Epithelial cell of proximal tubule (primary cell): ENCODE data around the gene BEAN1. TPM values are rescaled to one million over a fixed set of nuclear protein-coding genes. Genes with fewer than 3 reads are reported as not detected.

Source experiments
- DNase-seq: peaks from one replicate; pipeline ENCODE4 v3.0.0-alpha.2; 2011; ENCODE audit warnings: low read depth
- H3K4me3 ChIP-seq: 2 replicates; pipeline ENCODE4 v1.5.1; 2011; ENCODE audit warnings: low read depth, mild to moderate bottlenecking, low read length
- total RNA-seq: library from RNA; depleted of rRNA; stranded (reverse); fragments of >200 nt; gene quantifications from 2 replicates; pipeline ENCODE4 v1.2.3, GENCODE V29; 2015
- TF ChIP-seq, protein P1 (sequence below): conservative IDR thresholded peaks from 2 replicates; pipeline ENCODE4 v1.5.1; 2012; ENCODE audit warnings: low read depth, mild to moderate bottlenecking, low read length

The BEAN1 gene
- total RNA-seq, 1 donor from 2014 or later: 7.0 TPM

DNA sequence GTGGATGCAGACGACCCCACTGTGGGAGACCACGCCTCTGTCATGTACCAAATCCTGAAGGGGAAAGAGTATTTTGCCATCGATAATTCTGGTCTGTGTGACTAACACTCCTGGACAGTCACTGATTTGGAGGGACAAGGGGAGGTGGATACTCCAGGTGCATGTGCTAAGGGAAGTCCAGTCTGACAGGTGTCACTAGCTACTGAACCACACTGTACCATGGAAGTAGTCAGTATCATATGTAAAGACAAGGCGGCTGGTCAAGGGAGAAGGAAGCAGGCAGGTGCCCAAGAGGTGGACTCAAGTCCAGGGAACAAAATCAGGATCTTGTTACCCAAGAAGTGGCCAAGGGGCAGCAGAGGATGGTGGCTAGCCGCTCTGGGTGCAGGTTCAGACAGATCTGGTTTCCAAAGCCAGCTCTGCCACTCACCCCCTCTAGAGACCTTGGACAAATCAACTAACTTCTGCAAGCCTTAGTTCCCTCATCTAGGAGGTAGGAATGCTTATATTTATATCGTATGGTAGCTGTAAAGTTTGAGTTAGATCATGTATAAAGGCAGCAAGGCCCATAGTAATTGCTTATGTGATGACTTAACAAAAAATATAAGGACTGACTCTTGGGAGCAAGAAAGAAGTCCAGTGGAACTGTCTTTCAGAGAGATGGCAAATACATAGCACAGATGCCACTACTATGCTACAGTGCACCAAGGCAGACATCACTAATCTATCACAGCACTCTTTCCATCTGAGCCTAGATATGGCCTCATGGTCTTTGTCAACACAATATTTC lies 38.5 kb upstream of the BEAN1 start:
- DNase-seq: no peak
- TF ChIP-seq, protein P1, sequence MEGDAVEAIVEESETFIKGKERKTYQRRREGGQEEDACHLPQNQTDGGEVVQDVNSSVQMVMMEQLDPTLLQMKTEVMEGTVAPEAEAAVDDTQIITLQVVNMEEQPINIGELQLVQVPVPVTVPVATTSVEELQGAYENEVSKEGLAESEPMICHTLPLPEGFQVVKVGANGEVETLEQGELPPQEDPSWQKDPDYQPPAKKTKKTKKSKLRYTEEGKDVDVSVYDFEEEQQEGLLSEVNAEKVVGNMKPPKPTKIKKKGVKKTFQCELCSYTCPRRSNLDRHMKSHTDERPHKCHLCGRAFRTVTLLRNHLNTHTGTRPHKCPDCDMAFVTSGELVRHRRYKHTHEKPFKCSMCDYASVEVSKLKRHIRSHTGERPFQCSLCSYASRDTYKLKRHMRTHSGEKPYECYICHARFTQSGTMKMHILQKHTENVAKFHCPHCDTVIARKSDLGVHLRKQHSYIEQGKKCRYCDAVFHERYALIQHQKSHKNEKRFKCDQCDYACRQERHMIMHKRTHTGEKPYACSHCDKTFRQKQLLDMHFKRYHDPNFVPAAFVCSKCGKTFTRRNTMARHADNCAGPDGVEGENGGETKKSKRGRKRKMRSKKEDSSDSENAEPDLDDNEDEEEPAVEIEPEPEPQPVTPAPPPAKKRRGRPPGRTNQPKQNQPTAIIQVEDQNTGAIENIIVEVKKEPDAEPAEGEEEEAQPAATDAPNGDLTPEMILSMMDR: no peak
- no peak overlapping the region for H3K4me3 ChIP-seq

- DNase-seq: no peak
- TF ChIP-seq, protein P1: no peak
- no peak overlapping the region for H3K4me3 ChIP-seq
Measured at GRCh38 chr16:66389256-66390176, 37.6 kb upstream of the BEAN1 start.

DNA sequence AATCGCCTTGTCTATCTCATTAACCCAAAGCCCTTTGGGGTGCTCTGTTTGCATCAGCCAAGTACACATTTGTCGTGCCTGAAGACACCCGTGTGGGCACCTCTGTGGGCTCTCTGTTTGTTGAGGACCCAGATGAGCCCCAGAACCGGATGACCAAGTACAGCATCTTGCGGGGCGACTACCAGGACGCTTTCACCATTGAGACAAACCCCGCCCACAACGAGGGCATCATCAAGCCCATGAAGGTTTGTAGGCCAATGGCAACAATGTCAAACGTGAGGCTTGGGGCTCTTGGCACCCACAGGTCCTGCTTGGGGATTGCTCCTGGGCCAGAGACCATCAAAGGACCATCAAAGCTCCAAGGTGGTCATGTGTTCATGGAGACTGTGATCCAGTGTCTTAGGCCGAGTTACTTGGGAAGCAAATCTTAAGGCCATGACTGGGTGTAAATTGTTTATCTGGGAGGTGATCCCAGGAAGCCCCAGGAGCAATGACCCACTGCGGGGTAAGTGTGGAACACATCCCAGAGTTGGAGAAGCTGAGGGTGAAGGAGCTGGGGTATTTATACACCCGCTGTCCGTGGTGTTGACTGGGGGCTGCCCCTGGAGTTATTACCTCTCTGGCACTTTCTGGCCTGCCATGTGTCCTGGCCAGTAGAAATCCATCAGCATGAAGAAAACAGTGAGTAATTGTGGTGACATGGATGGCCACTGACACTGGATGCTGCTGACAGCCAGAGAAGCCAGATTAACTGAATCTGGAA lies 36.6 kb upstream of the BEAN1 start:
- TF ChIP-seq, protein P1: no peak
- DNase-seq: no peak
- no peak overlapping the region for H3K4me3 ChIP-seq

GRCh38 chr16:66391726-66392670 lies 35.1 kb upstream of the BEAN1 start:
- no peak for DNase-seq
- TF ChIP-seq, protein P1: no peak
- no peak overlapping the region for H3K4me3 ChIP-seq

- TF ChIP-seq, protein P1: no peak
- H3K4me3 ChIP-seq: no peak overlapping the region
- DNase-seq: no peak
Measured at GRCh38 chr16:66395806-66396555, 31.1 kb upstream of the BEAN1 start.
